ENCODE data around the gene KCTD8.
"Not testable (repeated sequence)": the region's sequence is repeated elsewhere in the genome, so short reads cannot be mapped to it uniquely, and the experiment has no call there.

KCTD8 gene

DNA sequence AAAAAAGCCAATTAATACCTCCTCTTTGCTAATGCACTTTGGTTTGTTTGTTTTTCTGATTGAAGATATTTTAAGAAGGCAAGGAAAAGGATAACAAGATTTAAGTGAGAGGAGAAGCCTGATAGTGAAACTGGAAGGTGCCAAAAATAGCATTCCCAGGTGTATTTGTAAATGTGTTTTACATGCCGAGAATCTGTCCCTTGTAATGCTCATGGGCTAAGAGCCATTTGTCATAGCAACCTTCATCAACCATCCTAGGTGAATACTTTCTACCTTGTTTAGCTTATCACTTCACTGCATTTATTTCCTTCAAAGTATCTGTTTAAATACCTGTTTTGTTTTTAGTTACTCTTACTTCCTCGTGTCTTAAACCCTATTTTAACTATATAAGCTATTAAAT, 127.8 kb downstream of the KCTD8 start:
- DNase-seq: no peak

DNA sequence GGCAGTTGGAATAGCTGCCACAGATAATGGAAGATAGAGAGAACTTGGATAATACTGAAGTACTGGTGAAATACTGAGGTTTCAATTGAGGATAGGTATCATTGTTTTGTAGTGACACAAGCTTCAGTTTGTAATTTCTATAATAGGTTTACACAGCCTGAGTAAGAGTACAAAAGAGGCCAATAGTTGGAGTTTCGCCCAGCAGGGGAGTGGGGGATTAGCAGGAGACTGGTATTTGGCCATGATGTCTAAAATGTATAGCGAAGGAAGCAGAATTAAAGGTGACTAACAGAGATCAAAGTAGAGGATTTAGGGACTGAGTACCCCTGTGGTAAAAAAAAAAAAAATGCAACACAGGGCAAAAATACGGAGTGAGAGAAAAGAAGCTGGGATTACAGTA, 129.5 kb downstream of the KCTD8 start:
- no peak for DNase-seq

DNA sequence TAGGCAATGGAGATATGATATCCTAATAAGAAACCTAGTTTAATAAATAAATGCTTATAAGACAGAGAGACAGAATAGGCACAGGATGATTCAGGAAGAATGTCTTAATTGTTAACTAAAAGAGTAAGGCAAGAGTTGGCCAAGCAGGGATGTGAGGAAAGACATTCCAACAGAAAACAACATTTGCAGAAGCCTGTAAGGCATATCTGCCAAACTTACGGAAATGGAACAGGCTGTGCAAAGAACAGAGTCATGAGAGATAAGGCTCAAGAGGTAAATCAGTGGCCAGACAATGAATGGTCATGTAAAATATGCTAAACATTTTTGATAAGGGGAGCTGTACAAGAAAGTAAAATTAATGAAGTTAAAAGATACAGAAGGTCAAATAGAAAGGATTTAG, 134.9 kb downstream of the KCTD8 start:
- DNase-seq: no peak

DNA sequence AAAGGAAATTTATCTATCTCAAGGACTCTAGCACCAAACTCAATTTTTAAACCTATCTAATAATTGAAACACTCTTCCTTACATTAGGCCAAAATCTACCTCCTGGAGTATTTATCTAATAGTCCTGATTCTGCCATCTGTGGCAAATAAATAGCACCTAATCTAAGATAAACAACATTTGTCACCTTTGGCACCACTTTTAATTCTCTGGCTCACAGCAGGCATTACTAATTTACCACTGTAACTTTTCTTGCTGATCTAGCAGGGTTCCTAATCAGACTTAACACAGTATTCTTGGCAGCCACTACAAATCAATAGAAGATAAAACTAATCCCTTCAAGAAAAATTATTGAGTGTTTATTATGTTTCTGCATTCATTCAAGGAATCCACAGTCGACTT, 161.1 kb downstream of the KCTD8 start:
- no peak for DNase-seq

DNA sequence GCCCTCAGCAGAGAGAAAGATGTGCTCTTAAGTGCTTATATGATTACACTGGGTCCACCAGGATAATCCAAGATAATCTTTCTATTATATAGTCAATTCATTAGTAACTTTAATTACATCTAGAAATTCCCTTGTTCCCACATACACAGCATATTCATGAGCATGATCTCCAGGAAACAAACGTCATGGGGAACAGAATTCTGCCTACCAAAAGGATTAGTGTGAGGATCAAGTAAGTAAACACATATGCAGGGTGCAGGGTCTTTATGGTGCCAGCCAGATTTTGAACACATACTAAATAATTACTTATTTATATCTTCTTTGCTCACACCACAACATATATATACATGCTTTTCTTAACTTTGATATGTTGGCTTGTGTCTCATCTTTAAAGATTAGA, 169.1 kb downstream of the KCTD8 start:
- DNase-seq: no peak

GRCh38 chr4:44279066-44279465, 169.5 kb downstream of the KCTD8 start:
- DNase-seq: no peak

GRCh38 chr4:44257461-44257860, 191.1 kb downstream of the KCTD8 start:
- no peak for DNase-seq

GRCh38 chr4:44256414-44256813, 192.2 kb downstream of the KCTD8 start:
- DNase-seq: no peak

- no peak for DNase-seq
These were observed 211.0 kb downstream of the KCTD8 start for GRCh38 chr4:44237643-44238042.

GRCh38 chr4:44235897-44236296, 212.7 kb downstream of the KCTD8 start:
- DNase-seq: no peak

DNA sequence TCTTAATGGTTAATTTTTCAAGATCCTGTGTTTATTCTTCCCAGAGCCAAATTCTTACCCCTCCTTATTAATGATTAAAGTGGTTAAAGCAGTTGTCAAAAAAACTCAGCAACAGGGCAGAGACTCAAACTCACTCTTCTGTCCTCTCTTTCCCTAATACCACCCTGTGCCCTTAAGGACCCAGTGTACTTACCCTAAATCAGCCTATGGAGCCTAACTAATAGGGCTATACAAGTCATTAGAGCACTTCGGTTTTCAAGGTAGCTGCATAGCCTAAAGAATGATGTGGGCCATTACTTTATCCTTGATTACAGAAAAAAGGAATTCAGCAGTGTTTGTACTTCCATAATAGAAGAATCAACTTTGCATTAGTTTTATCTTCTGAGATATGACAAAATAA, 216.3 kb downstream of the KCTD8 start:
- no peak for DNase-seq

DNA sequence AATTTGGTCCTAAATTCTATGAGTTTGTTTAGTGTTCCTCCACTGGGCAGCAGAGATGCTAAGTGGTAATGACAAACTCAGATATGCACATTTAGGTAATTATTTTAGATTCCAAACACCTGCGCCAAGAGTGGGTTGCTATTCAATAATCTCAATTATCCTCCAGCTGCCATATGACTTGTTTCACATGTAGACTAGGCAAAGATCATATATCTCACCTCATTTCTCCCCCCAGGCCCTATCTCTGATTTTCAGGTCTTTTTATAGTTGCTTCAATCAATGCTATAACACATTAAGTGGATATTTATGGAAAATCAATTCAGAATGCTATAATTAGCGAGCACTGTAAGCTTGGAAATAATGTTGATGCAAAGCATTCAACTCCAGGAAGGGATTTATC, 217.6 kb downstream of the KCTD8 start:
- no peak for DNase-seq

GRCh38 chr4:44228326-44228725, 220.3 kb downstream of the KCTD8 start:
- no peak for DNase-seq

DNA sequence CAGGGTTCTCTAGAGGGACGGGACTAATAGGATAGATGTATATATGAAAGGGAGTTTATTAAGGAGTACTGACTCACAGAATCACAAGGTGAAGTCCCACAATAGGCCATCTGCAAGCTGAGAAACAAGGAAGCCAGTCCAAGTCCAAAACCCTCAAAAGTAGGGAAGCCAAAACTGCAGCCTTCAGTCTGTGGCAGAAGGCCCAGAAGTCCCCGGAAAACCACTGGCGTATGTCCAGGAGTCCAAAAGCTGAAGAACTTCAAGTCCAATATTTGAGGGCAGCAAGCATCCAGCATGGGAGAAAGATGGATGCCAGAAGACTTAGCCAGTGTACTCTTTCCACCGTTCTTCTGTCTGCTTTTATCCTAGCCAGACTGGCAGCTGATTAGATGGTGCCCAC, 227.2 kb downstream of the KCTD8 start:
- DNase-seq: no peak

- no peak for DNase-seq
These were observed 237.9 kb downstream of the KCTD8 start for GRCh38 chr4:44210750-44211149.

GRCh38 chr4:44196796-44197195, 251.8 kb downstream of the KCTD8 start:
- no peak for DNase-seq

GRCh38 chr4:44194365-44194764, 254.2 kb downstream of the KCTD8 start:
- no peak for DNase-seq

DNA sequence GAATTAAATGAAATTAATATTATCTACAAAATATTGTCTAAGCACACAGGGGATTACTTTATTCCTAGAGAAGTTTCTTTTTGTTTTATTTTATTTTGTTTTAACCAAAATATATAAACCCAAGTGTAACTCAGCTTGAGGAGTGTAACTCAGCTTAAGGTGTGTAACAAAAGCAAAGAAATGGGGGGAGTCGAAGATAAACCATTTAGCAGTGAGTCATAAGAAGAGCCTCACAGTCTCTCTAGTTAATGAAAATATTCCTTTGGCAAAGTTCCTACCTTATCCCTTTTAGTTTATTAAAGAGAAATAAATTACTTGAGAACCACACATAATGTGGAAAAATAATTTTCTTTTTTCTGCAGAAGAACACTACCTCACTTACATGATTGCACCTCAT, 261.8 kb downstream of the KCTD8 start:
- no peak for DNase-seq

DNA sequence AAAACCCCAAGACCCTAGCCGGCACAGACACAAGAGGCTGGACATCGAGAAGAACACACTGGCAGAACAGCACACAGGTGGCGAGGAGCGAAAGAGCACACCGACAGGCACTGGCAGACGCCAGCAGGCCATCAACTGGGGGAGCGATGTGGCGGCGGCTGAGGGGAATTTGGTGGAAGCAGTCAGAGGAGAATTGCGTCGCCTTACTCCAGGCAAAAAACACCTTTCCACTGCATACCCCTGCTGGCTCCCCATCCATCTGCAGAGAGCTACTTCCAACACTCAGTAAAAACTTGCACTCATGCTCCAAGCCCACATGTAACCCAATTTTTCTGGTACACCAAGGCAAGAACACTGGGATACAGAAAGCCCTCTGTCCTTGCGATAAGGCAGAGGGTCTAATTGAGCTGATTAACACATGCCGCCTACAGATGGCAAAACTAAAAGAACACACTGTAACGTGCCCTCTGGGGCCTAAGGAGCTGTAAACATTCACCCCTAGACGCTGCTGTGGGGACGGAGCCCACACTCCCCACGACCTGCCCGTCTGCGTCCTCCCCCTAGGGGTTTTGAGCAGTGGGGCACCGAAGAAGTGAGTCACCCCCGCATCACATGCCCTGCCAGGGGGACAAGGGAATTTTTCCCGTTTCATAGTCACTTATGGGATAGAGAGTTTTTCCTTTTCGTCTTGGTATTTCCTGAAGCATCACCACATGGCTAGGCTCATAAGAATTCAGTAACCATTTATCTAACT, 262.3 kb downstream of the KCTD8 start:
- no peak for DNase-seq

DNA sequence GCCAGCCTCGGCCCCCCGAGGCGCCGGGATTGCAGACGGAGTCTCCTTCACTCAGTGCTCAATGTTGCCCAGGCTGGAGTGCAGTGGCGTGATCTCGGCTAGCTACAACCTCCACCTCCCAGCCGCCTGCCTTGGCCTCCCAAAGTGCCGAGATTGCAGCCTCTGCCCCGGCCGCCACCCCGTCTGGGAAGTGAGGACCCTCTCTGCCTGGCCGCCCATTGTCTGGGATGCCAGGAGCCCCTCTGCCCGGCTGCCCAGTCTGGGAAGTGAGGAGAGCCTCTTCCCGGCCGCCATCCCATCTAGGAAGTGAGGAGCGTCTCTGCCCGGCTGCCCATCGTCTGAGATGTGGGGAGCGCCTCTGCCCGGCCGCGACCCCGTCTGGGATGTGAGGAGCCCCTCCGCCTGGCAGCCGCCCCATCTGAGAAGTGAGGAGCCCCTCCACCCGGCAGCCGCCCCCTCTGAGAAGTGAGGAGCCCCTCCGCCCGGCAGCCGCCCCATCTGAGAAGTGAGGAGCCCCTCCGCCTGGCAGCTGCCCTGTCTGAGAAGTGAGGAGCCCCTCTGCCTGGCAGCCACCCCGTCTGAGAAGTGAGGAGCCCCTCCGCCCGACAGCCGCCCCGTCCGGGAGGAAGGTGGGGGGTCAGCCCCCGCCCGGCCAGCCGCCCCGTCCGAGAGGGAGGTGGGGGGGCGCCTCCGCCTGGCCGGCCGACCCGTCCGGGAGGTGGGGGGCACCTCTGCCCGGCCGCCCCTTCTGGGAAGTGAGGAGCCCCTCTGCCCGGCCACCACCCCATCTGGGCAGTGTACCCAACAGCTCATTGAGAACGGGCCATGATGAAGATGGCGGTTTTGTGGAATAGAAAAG, 266.9 kb downstream of the KCTD8 start:
- not testable (repeated sequence) for DNase-seq

DNA sequence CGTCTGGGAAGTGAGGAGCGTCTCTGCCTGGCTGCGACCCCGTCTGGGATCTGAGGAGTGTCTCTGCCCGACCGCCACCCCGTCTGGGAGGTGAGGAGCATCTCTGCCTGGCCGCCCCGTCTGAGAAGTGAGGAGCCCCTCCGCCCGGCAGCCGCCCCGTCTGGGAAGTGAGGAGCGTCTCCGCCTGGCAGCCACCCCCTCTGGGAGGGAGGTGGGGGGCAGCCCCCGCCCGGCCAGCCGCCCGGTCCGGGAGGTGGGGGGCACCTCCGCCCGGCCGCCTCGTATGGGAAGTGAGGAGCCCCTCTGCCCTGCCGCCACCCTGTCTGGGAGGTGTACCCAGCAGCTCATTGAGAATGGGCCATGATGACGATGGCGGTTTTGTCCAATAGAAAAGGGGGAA, 280.8 kb downstream of the KCTD8 start:
- not testable (repeated sequence) for DNase-seq

GRCh38 chr4:44165938-44166337, 282.7 kb downstream of the KCTD8 start:
- DNase-seq: no peak

GRCh38 chr4:44162538-44163270, 285.9 kb downstream of the KCTD8 start:
- no peak for DNase-seq

DNA sequence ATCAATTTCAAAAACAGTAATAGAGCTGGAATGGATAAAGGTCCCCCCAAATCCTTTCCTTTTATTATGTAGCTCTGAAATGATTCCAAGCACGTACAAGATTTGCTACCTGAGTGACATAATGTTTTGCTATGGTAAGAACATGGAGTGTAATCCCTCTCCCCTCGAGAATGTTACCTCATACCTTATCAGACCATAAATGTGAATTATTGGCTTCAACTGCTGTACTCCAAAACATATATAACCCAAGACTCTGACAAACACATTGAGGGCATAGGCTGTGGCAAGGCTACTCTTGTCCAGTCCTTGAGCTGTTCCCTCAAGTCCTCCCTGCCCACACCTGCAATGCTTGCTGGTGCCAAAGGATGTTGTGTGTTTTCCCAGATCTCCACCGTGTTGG, 286.9 kb downstream of the KCTD8 start:
- DNase-seq: no peak

Data from stimulated activated CD4-positive, alpha-beta T cell treated with anti-CD3 and anti-CD28 coated beads, Interleukin-4, amount 100 ng/mL, for 1 hour (primary cell).